Endothelial cell of umbilical vein (primary cell): ENCODE measurements around the gene FAM78A. TPM values are rescaled to one million over a fixed set of nuclear protein-coding genes. Genes with fewer than 3 reads are reported as not detected.

Source experiments
- BruUV-seq: library from RNA; stranded (reverse); fragments of 400-500 nt; replicated peaks from 2 replicates; lab custom pipeline; 2021; lab: Mats Ljungman, UMichigan
- CTCF ChIA-PET: fragments of 300-600, 350-600 bp; sonication (Branson Sonifier 250); formaldehyde crosslinking; loops from one replicate; lab custom pipeline; 2021; ENCODE audit warnings: antibody characterized with exemption, inconsistent platforms; lab: Charles Lee
- POLR2A ChIA-PET: fragments of 300-600, 350-600 bp; sonication (Branson Sonifier 250); formaldehyde crosslinking; loops from one replicate; lab custom pipeline; 2021; ENCODE audit warnings: antibody characterized with exemption, inconsistent platforms; lab: Charles Lee
- DNase-seq: peaks from one replicate; pipeline ENCODE4 v3.0.0-alpha.2; 2011; ENCODE audit warnings: low read depth, low spot score
- FAIRE-seq: peaks from 2 replicates; lab custom pipeline; 2011; peaks lifted over from hg19 to GRCh38; lab: Jason Lieb, UNC
- H2AFZ ChIP-seq: 2 replicates; pipeline ENCODE4 v1.6.0; 2012; ENCODE audit warnings: low read depth, low read length, control low read depth, inconsistent platforms
- H3K27ac ChIP-seq: 2 replicates; pipeline ENCODE4 v1.5.1; 2011; ENCODE audit warnings: low read depth, mild to moderate bottlenecking, control low read depth, low read length, moderate library complexity; ENCODE audit not compliant: insufficient read depth
- H3K27me3 ChIP-seq, 2 experiments: 2 replicates each; pipeline versions ENCODE4 v1.6.0 to v1.6.1; 2011; ENCODE audit warnings: low read length in 2 of 2, mixed read lengths in 1 of 2; ENCODE audit not compliant: control insufficient read depth in 2 of 2, insufficient read depth in 2 of 2
- H3K36me3 ChIP-seq, 2 experiments: 2 replicates in 1 of 2; 3 replicates in 1 of 2; pipeline ENCODE4 v1.5.1; 2011; ENCODE audit warnings: low read length in 2 of 2, mild to moderate bottlenecking in 1 of 2, moderate library complexity in 1 of 2; ENCODE audit not compliant: control insufficient read depth in 2 of 2, insufficient read depth in 2 of 2; ENCODE audit errors: extremely low read depth in 1 of 2
- H3K4me1 ChIP-seq: 3 replicates; pipeline ENCODE4 v1.5.1; 2011; ENCODE audit warnings: mild to moderate bottlenecking, low read length; ENCODE audit not compliant: control insufficient read depth, insufficient read depth; ENCODE audit errors: extremely low read depth
- H3K4me2 ChIP-seq: 2 replicates; pipeline ENCODE4 v1.6.1; 2011; ENCODE audit warnings: low read length, control low read depth, mixed read lengths; ENCODE audit not compliant: insufficient read depth
- H3K4me3 ChIP-seq, 3 experiments: fragments of 200-600 bp in 1 of 3; sonication (generic), shearing (Covaris generic) in 1 of 3; replicated peaks in 1 of 3; 2 replicates each; pipeline ENCODE4 v1.5.1; 2011 to 2016; ENCODE audit warnings: control low read depth in 3 of 3, low read length in 3 of 3, mild to moderate bottlenecking in 2 of 3, inconsistent platforms in 1 of 3, low read depth in 1 of 3, moderate library complexity in 1 of 3; ENCODE audit not compliant: insufficient read depth in 1 of 3
- H3K79me2 ChIP-seq: 2 replicates; pipeline ENCODE4 v1.6.0; 2012; ENCODE audit warnings: low read length, inconsistent platforms; ENCODE audit not compliant: control insufficient read depth, insufficient read depth
- H3K9ac ChIP-seq: replicated peaks from 2 replicates; pipeline ENCODE3; 2011; ENCODE audit warnings: low read length, control low read depth; ENCODE audit not compliant: insufficient read depth; ENCODE audit errors: extremely low read depth
- H3K9me1 ChIP-seq: replicated peaks from 3 replicates; pipeline ENCODE4 v1.6.0; 2011; ENCODE audit warnings: mild to moderate bottlenecking, low read length; ENCODE audit not compliant: control insufficient read depth, insufficient read depth; ENCODE audit errors: extremely low read depth
- H3K9me3 ChIP-seq: replicated peaks from 2 replicates; pipeline ENCODE4 v1.5.1; 2012; ENCODE audit warnings: low read length, inconsistent platforms; ENCODE audit not compliant: control insufficient read depth, insufficient read depth
- H4K20me1 ChIP-seq: replicated peaks from 2 replicates; pipeline ENCODE3; 2011; ENCODE audit warnings: mild to moderate bottlenecking, low read length; ENCODE audit not compliant: control insufficient read depth, insufficient read depth; ENCODE audit errors: extremely low read depth
- EZH2 ChIP-seq: IDR thresholded peaks from 2 replicates; pipeline ENCODE4 v1.6.1; 2012; ENCODE audit warnings: borderline replicate concordance, low read depth, mild to moderate bottlenecking, moderate library complexity, low read length, inconsistent platforms; ENCODE audit not compliant: severe bottlenecking
- FOS ChIP-seq: IDR thresholded peaks from 2 replicates; pipeline ENCODE4 v1.6.1; 2011; ENCODE audit warnings: mild to moderate bottlenecking, low read length, moderate library complexity, borderline replicate concordance; ENCODE audit not compliant: insufficient read depth
- GATA2 ChIP-seq: IDR thresholded peaks from 2 replicates; pipeline ENCODE4 v1.7.0; 2011; ENCODE audit warnings: low read depth, mild to moderate bottlenecking, moderate library complexity, mixed read lengths, low read length; ENCODE audit not compliant: insufficient read length, insufficient read depth
- JUN ChIP-seq: IDR thresholded peaks from 2 replicates; pipeline ENCODE4 v1.6.1; 2011; ENCODE audit warnings: borderline replicate concordance, low read depth; ENCODE audit not compliant: insufficient read length, insufficient read depth
- MYC ChIP-seq: IDR thresholded peaks from one replicate; pipeline ENCODE4 v1.6.1; 2011; ENCODE audit warnings: mild to moderate bottlenecking, low read depth, low read length
- POLR2A ChIP-seq: IDR thresholded peaks from 2 replicates; pipeline ENCODE4 v1.6.1; 2012; ENCODE audit warnings: low read depth, mild to moderate bottlenecking, control low read depth, low read length
- POLR2AphosphoS5 ChIP-seq: IDR thresholded peaks from 2 replicates; pipeline ENCODE4 v1.6.1; 2012; ENCODE audit warnings: low read depth, mild to moderate bottlenecking, control low read depth, low read length, moderate library complexity; ENCODE audit not compliant: insufficient read depth
- dilution Hi-C: fragments of 300-500 bp; cut with MboI; formaldehyde crosslinking; loops from one replicate; pipeline ENCODE4 v1.15.0; 2019; ENCODE audit warnings: low sequenced_read_pairs; ENCODE audit not compliant: extremely low pct_ligation_motif_present
- intact Hi-C: fragments of 100-400 bp; cut with micrococcal nuclease; formaldehyde crosslinking; loops from one replicate; pipeline ENCODE4 v1.10.0; 2022
- polyA plus RNA-seq, 4 experiments: library from polyadenylated mRNA; depleted of rRNA in 3 of 4; stranded (reverse) in 3 of 4; unstranded in 1 of 4; fragments of >200 nt; gene quantifications; 2 replicates each; pipeline versions ENCODE4 v1.2.1 to v1.2.3, GENCODE V29; 2011 to 2012; ENCODE audit warnings: missing spikeins in 1 of 4
- total RNA-seq: library from RNA; stranded (reverse); gene quantifications from 2 replicates; pipeline ENCODE4 v1.2.3, GENCODE V29; 2021
- TF ChIP-seq, protein P1 (sequence below): IDR thresholded peaks from 2 replicates; pipeline ENCODE4 v1.6.1; 2011; ENCODE audit not compliant: insufficient read depth, insufficient read length
- TF ChIP-seq, protein P2 (sequence below), 2 donors: IDR thresholded peaks; 1 replicate in 1 of 2; 2 replicates in 1 of 2; pipeline ENCODE4 v1.5.1; 2011; ENCODE audit warnings: low read length in 2 of 2, mild to moderate bottlenecking in 2 of 2, moderate library complexity in 2 of 2, control low read depth in 1 of 2, inconsistent platforms in 1 of 2, low read depth in 1 of 2; ENCODE audit not compliant: insufficient read depth in 1 of 2; ENCODE audit errors: extremely low read depth in 1 of 2

Gene FAM78A
- total and polyA plus RNA-seq, 2 donors (not counting 3 experiments of a cell fraction or from before 2014, with no cell fraction given) = 34.0 to 37.4 TPM

DNA sequence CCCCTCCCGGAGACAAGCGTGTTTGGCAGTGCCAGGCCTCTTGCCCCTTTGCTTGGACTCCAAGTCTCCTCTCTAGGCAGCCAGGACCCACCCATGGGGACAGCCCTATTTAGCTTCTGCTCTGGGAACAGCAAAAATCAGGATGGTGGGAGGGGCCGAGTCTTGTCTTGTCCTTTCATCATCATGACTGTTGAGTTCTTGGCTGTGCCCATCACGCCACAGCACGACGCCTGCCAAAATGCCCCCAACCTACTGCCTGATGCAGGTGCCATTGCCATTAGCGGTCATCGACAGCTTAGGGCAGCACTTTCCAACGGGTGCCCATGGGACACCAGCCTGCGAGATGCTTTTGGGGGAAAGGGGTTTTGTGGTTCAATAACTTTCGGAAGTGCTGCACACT lies 32.1 kb upstream of the FAM78A start:
- TF ChIP-seq MYC (no peak), FOS (no peak), POLR2AphosphoS5 (no peak), POLR2A (no peak), GATA2 (no peak), JUN (no peak), EZH2 (no peak)
- TF ChIP-seq, protein P1, sequence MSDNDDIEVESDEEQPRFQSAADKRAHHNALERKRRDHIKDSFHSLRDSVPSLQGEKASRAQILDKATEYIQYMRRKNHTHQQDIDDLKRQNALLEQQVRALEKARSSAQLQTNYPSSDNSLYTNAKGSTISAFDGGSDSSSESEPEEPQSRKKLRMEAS = no peak
- TF ChIP-seq, protein P2, sequence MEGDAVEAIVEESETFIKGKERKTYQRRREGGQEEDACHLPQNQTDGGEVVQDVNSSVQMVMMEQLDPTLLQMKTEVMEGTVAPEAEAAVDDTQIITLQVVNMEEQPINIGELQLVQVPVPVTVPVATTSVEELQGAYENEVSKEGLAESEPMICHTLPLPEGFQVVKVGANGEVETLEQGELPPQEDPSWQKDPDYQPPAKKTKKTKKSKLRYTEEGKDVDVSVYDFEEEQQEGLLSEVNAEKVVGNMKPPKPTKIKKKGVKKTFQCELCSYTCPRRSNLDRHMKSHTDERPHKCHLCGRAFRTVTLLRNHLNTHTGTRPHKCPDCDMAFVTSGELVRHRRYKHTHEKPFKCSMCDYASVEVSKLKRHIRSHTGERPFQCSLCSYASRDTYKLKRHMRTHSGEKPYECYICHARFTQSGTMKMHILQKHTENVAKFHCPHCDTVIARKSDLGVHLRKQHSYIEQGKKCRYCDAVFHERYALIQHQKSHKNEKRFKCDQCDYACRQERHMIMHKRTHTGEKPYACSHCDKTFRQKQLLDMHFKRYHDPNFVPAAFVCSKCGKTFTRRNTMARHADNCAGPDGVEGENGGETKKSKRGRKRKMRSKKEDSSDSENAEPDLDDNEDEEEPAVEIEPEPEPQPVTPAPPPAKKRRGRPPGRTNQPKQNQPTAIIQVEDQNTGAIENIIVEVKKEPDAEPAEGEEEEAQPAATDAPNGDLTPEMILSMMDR (IDR thresholded peaks at IDR 0.05; ENCODE audit: extremely low read depth in 1 of 2, insufficient read depth in 1 of 2, low read depth in 1 of 2, low read length in 2 of 2) = no peak
- ChIA-PET CTCF (interaction anchor here (1.3 kb wide), 1 partner anchor 28 kb away, joined by 4 read pairs; no protein-coding TSS in a partner anchor), POLR2A (no interaction called here)
- Histone ChIP-seq H3K9me3 (no peaks in the 10 kb centered on the region), H3K4me2 (no peak overlapping the region), H2AFZ (no peak overlapping the region), H3K9ac (no peak overlapping the region), H3K4me1 (no peaks in the 10 kb centered on the region), H3K36me3 (no peaks in the 10 kb centered on the region), H3K79me2 (no peaks in the 10 kb centered on the region), H3K27ac (no peak overlapping the region), H3K9me1 (no peaks in the 10 kb centered on the region), H3K27me3 (no peaks in the 10 kb centered on the region), H3K4me3 (no peak overlapping the region), H4K20me1 (no peaks in the 10 kb centered on the region)
- BruUV-seq = no TSS peak
- intact Hi-C loops (no loop called here), dilution Hi-C loops (no loop called here)
- DNase-seq (no peak), FAIRE-seq (no peak)
